ENCODE measurements around the gene STAU1.
"Not testable (repeated sequence)": the region's sequence is repeated elsewhere in the genome, so short reads cannot be mapped to it uniquely, and the experiment has no call there.

The STAU1 gene

GRCh38 chr20:49218739-49219090 is 30.6 kb upstream of the STAU1 start:
- not testable (repeated sequence) for H3K27me3 Mint-ChIP-seq (ENCODE audit: low read depth); H3K4me3 Mint-ChIP-seq; H3K9me3 Mint-ChIP-seq
- Mint-ChIP-seq H3K36me3 (ENCODE audit: low read depth) (peaks cover 19% of the 10 kb centered on the region), H3K4me1 (ENCODE audit: low read depth) (peaks cover 19% of the 10 kb centered on the region), H3K27ac (peak overlapping the region; percentile 99)

- peak overlapping the region; percentile 40 for H3K4me3 Mint-ChIP-seq
- H3K36me3 Mint-ChIP-seq (ENCODE audit: low read depth) = peaks cover 13% of the 10 kb centered on the region
- H3K27ac Mint-ChIP-seq = peak overlapping the region; percentile 32
- H3K27me3 Mint-ChIP-seq (ENCODE audit: low read depth) = no peaks in the 10 kb centered on the region
- peaks cover 19% of the 10 kb centered on the region for H3K4me1 Mint-ChIP-seq (ENCODE audit: low read depth)
- H3K9me3 Mint-ChIP-seq = no peaks in the 10 kb centered on the region
Measured at GRCh38 chr20:49216991-49217578, 29.0 kb upstream of the STAU1 start.

- H3K4me3 Mint-ChIP-seq = no peak overlapping the region
- H3K9me3 Mint-ChIP-seq = peaks cover 6% of the 10 kb centered on the region
- H3K27ac Mint-ChIP-seq = no peak overlapping the region
- H3K27me3 Mint-ChIP-seq (ENCODE audit: low read depth) = no peaks in the 10 kb centered on the region
- H3K4me1 Mint-ChIP-seq (ENCODE audit: low read depth) = peaks cover 16% of the 10 kb centered on the region
- peaks cover 5% of the 10 kb centered on the region for H3K36me3 Mint-ChIP-seq (ENCODE audit: low read depth)
Measured at GRCh38 chr20:49215232-49215631, 27.1 kb upstream of the STAU1 start.

- H3K4me1 Mint-ChIP-seq (ENCODE audit: low read depth) = peaks cover 12% of the 10 kb centered on the region
- H3K4me3 Mint-ChIP-seq = no peak overlapping the region
- H3K27me3 Mint-ChIP-seq (ENCODE audit: low read depth) = no peaks in the 10 kb centered on the region
- H3K9me3 Mint-ChIP-seq = peaks cover 10% of the 10 kb centered on the region
- no peak overlapping the region for H3K27ac Mint-ChIP-seq
- H3K36me3 Mint-ChIP-seq (ENCODE audit: low read depth) = peaks cover 3% of the 10 kb centered on the region
Measured at GRCh38 chr20:49214571-49214970, 26.4 kb upstream of the STAU1 start.

- H3K9me3 Mint-ChIP-seq = peaks cover 10% of the 10 kb centered on the region
- H3K36me3 Mint-ChIP-seq (ENCODE audit: low read depth) = no peaks in the 10 kb centered on the region
- no peaks in the 10 kb centered on the region for H3K27me3 Mint-ChIP-seq (ENCODE audit: low read depth)
- no peak overlapping the region for H3K4me3 Mint-ChIP-seq
- peaks cover 3% of the 10 kb centered on the region for H3K4me1 Mint-ChIP-seq (ENCODE audit: low read depth)
- no peak overlapping the region for H3K27ac Mint-ChIP-seq
Measured at GRCh38 chr20:49210757-49211110, 22.6 kb upstream of the STAU1 start.

- Mint-ChIP-seq H3K4me1 (ENCODE audit: low read depth) (peaks cover under 1% of the 10 kb centered on the region), H3K36me3 (ENCODE audit: low read depth) (no peaks in the 10 kb centered on the region), H3K27me3 (ENCODE audit: low read depth) (no peaks in the 10 kb centered on the region), H3K9me3 (peaks cover 10% of the 10 kb centered on the region), H3K4me3 (no peak overlapping the region), H3K27ac (no peak overlapping the region)
Measured at GRCh38 chr20:49210101-49210756, 22.1 kb upstream of the STAU1 start.

GRCh38 chr20:49207076-49207475 is 18.9 kb upstream of the STAU1 start:
- peaks cover 10% of the 10 kb centered on the region for H3K9me3 Mint-ChIP-seq
- no peaks in the 10 kb centered on the region for H3K36me3 Mint-ChIP-seq (ENCODE audit: low read depth)
- no peaks in the 10 kb centered on the region for H3K4me1 Mint-ChIP-seq (ENCODE audit: low read depth)
- no peaks in the 10 kb centered on the region for H3K27me3 Mint-ChIP-seq (ENCODE audit: low read depth)
- H3K27ac Mint-ChIP-seq = no peak overlapping the region
- H3K4me3 Mint-ChIP-seq = no peak overlapping the region

- H3K4me1 Mint-ChIP-seq (ENCODE audit: low read depth) = no peaks in the 10 kb centered on the region
- no peaks in the 10 kb centered on the region for H3K36me3 Mint-ChIP-seq (ENCODE audit: low read depth)
- H3K4me3 Mint-ChIP-seq = no peak overlapping the region
- no peak overlapping the region for H3K27ac Mint-ChIP-seq
- no peaks in the 10 kb centered on the region for H3K27me3 Mint-ChIP-seq (ENCODE audit: low read depth)
- H3K9me3 Mint-ChIP-seq = no peaks in the 10 kb centered on the region
Measured at GRCh38 chr20:49203746-49204145, 15.6 kb upstream of the STAU1 start.

GRCh38 chr20:49203011-49203410 is 14.9 kb upstream of the STAU1 start:
- no peaks in the 10 kb centered on the region for H3K36me3 Mint-ChIP-seq (ENCODE audit: low read depth)
- no peaks in the 10 kb centered on the region for H3K4me1 Mint-ChIP-seq (ENCODE audit: low read depth)
- H3K9me3 Mint-ChIP-seq = no peaks in the 10 kb centered on the region
- no peaks in the 10 kb centered on the region for H3K27me3 Mint-ChIP-seq (ENCODE audit: low read depth)
- H3K4me3 Mint-ChIP-seq = no peak overlapping the region
- no peak overlapping the region for H3K27ac Mint-ChIP-seq

- Mint-ChIP-seq H3K27ac (no peak overlapping the region), H3K4me1 (ENCODE audit: low read depth) (no peaks in the 10 kb centered on the region)
Measured at GRCh38 chr20:49199729-49200293, 11.7 kb upstream of the STAU1 start.

GRCh38 chr20:49192944-49193518 is 4.9 kb upstream of the STAU1 start:
- not testable (repeated sequence) for H3K4me3 Mint-ChIP-seq; H3K36me3 Mint-ChIP-seq (ENCODE audit: low read depth); H3K27me3 Mint-ChIP-seq (ENCODE audit: low read depth); H3K27ac Mint-ChIP-seq; H3K9me3 Mint-ChIP-seq; H3K4me1 Mint-ChIP-seq (ENCODE audit: low read depth)

More at GRCh38 chr20:49199729-49200293, 11.7 kb upstream of the STAU1 start:
- H3K4me3 Mint-ChIP-seq = no peak overlapping the region
- no peaks in the 10 kb centered on the region for H3K9me3 Mint-ChIP-seq
- no peaks in the 10 kb centered on the region for H3K27me3 Mint-ChIP-seq (ENCODE audit: low read depth)
- H3K36me3 Mint-ChIP-seq (ENCODE audit: low read depth) = no peaks in the 10 kb centered on the region

GRCh38 chr20:49187330-49187850 is 744 bp downstream of the STAU1 start:
- Mint-ChIP-seq H3K36me3 (ENCODE audit: low read depth) (peaks cover 13% of the 10 kb centered on the region), H3K9me3 (no peaks in the 10 kb centered on the region), H3K4me1 (ENCODE audit: low read depth) (peaks cover 36% of the 10 kb centered on the region), H3K27ac (peak overlapping the region; percentile 91), H3K4me3 (peak overlapping the region; percentile 98), H3K27me3 (ENCODE audit: low read depth) (peaks cover 9% of the 10 kb centered on the region)

GRCh38 chr20:49186535-49187329 is 1.4 kb downstream of the STAU1 start:
- H3K4me1 Mint-ChIP-seq (ENCODE audit: low read depth) = peaks cover 41% of the 10 kb centered on the region

GRCh38 chr20:49185071-49185761 is 2.9 kb downstream of the STAU1 start:
- peaks cover 5% of the 10 kb centered on the region for H3K27me3 Mint-ChIP-seq (ENCODE audit: low read depth)
- no peaks in the 10 kb centered on the region for H3K9me3 Mint-ChIP-seq
- H3K27ac Mint-ChIP-seq = no peak overlapping the region
- H3K4me3 Mint-ChIP-seq = peak overlapping the region; percentile 42
- H3K4me1 Mint-ChIP-seq (ENCODE audit: low read depth) = peaks cover 48% of the 10 kb centered on the region
- H3K36me3 Mint-ChIP-seq (ENCODE audit: low read depth) = peaks cover 13% of the 10 kb centered on the region

More at GRCh38 chr20:49186535-49187329, 1.4 kb downstream of the STAU1 start:
- peak overlapping the region; percentile 98 for H3K4me3 Mint-ChIP-seq
- H3K27me3 Mint-ChIP-seq (ENCODE audit: low read depth) = peaks cover 9% of the 10 kb centered on the region
- peaks cover 13% of the 10 kb centered on the region for H3K36me3 Mint-ChIP-seq (ENCODE audit: low read depth)
- peak overlapping the region; percentile 91 for H3K27ac Mint-ChIP-seq
- no peaks in the 10 kb centered on the region for H3K9me3 Mint-ChIP-seq
